ENCODE measurements around the gene KCNMB1.

Gene KCNMB1

GRCh38 chr5:170345971-170346370 lies 43.2 kb downstream of the KCNMB1 start:
- no peak for DNase-seq (ENCODE audit: low read depth in 1 of 2, low spot score in 1 of 2)
- Histone ChIP-seq H3K27ac (replicated peaks) (no peak overlapping the region), H3K4me3 (replicated peaks; ENCODE audit: insufficient read depth, low read length) (no peak overlapping the region), H3K27me3 (ENCODE audit: insufficient read depth, poor library complexity, severe bottlenecking) (no peaks in the 10 kb centered on the region)
- TF ChIP-seq GABPA (IDR thresholded peaks at IDR 0.05; ENCODE audit: low read depth) (no peak), REST (IDR thresholded peaks at IDR 0.05; ENCODE audit: insufficient replicate concordance, low read depth) (no peak), SPI1 (IDR thresholded peaks at IDR 0.05; ENCODE audit: borderline replicate concordance, low read depth) (no peak), POLR2AphosphoS5 (IDR thresholded peaks at IDR 0.05; ENCODE audit: low read depth) (no peak)
- TF ChIP-seq, protein P1, sequence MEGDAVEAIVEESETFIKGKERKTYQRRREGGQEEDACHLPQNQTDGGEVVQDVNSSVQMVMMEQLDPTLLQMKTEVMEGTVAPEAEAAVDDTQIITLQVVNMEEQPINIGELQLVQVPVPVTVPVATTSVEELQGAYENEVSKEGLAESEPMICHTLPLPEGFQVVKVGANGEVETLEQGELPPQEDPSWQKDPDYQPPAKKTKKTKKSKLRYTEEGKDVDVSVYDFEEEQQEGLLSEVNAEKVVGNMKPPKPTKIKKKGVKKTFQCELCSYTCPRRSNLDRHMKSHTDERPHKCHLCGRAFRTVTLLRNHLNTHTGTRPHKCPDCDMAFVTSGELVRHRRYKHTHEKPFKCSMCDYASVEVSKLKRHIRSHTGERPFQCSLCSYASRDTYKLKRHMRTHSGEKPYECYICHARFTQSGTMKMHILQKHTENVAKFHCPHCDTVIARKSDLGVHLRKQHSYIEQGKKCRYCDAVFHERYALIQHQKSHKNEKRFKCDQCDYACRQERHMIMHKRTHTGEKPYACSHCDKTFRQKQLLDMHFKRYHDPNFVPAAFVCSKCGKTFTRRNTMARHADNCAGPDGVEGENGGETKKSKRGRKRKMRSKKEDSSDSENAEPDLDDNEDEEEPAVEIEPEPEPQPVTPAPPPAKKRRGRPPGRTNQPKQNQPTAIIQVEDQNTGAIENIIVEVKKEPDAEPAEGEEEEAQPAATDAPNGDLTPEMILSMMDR (IDR thresholded peaks at IDR 0.05; ENCODE audit: insufficient read depth, low read length) = no peak

- no peak overlapping the region for H3K4me3 ChIP-seq (replicated peaks; ENCODE audit: insufficient read depth, low read length)
- DNase-seq (ENCODE audit: low read depth in 1 of 2, low spot score in 1 of 2) = no peak
Measured at GRCh38 chr5:170343177-170343576, 46.0 kb downstream of the KCNMB1 start.

DNA sequence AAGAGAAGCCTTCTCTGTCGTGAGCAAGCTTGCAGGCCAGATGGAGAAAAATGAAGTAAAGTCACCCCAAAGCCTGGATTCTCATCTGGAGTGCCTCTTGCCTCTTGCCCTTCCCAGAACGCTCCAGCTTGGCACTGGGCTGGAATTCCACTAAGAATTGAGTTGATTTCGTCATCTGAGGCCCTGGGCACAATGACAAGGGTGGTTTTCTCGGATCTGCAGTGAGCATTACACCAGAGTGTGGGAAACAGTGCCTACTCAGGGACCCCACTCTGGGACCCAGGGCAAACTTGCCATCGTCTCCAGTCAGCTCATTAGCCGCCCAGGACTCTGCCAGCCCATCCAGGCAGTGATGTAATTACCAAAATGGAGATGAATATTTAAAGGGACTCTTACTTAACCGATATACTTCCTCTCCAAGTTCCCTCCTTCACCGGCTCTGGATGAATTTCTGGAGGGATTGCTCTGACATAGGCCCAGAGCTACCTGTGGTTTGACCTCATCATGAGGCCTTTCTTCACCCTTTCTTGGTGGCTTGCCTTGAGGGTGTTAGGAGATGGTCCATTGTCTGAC lies 46.9 kb downstream of the KCNMB1 start:
- no peaks in the 10 kb centered on the region for H3K27me3 ChIP-seq (ENCODE audit: insufficient read depth, poor library complexity, severe bottlenecking)
- no peak for DNase-seq (ENCODE audit: low read depth in 1 of 2, low spot score in 1 of 2)

More at GRCh38 chr5:170343177-170343576, 46.0 kb downstream of the KCNMB1 start:
- H3K27ac ChIP-seq (replicated peaks) = no peak overlapping the region
- TF ChIP-seq REST (IDR thresholded peaks at IDR 0.05; ENCODE audit: insufficient replicate concordance, low read depth) (no peak), POLR2AphosphoS5 (IDR thresholded peaks at IDR 0.05; ENCODE audit: low read depth) (no peak), GABPA (IDR thresholded peaks at IDR 0.05; ENCODE audit: low read depth) (no peak), SPI1 (IDR thresholded peaks at IDR 0.05; ENCODE audit: borderline replicate concordance, low read depth) (no peak)
- TF ChIP-seq, protein P1 (IDR thresholded peaks at IDR 0.05; ENCODE audit: insufficient read depth, low read length) = no peak
- no peaks in the 10 kb centered on the region for H3K27me3 ChIP-seq (ENCODE audit: insufficient read depth, poor library complexity, severe bottlenecking)

More for the DNA sequence above, 46.9 kb downstream of the KCNMB1 start:
- TF ChIP-seq REST (IDR thresholded peaks at IDR 0.05; ENCODE audit: insufficient replicate concordance, low read depth) (no peak), SPI1 (IDR thresholded peaks at IDR 0.05; ENCODE audit: borderline replicate concordance, low read depth) (no peak), POLR2AphosphoS5 (IDR thresholded peaks at IDR 0.05; ENCODE audit: low read depth) (no peak), GABPA (IDR thresholded peaks at IDR 0.05; ENCODE audit: low read depth) (no peak)
- TF ChIP-seq, protein P1 (IDR thresholded peaks at IDR 0.05; ENCODE audit: insufficient read depth, low read length) = no peak
- no peak overlapping the region for H3K27ac ChIP-seq (replicated peaks)
- H3K4me3 ChIP-seq (replicated peaks; ENCODE audit: insufficient read depth, low read length) = no peak overlapping the region
